Measurements from ENCODE around the gene MAP4K2.

Gene MAP4K2

GRCh38 chr11:64752175-64752970 lies 50.6 kb downstream of the MAP4K2 start:
- TF ChIP-seq CEBPB (IDR thresholded peaks at IDR 0.05) (no peak), ZBTB7A (IDR thresholded peaks at IDR 0.05; ENCODE audit: low read depth) (no peak), YY1 (IDR thresholded peaks at IDR 0.05; ENCODE audit: low read depth) (no peak), MAX (IDR thresholded peaks at IDR 0.05) (no peak), USF1 (IDR thresholded peaks at IDR 0.05) (no peak), TCF12 (IDR thresholded peaks at IDR 0.05; ENCODE audit: low read depth) (no peak), CREB1 (IDR thresholded peaks at IDR 0.05; ENCODE audit: low read depth) (no peak), RAD21 (IDR thresholded peaks at IDR 0.05; ENCODE audit: low read depth) (no peak), REST (IDR thresholded peaks at IDR 0.05; ENCODE audit: low read depth) (no peak), TAF1 (IDR thresholded peaks at IDR 0.05; ENCODE audit: low read depth) (no peak), EGR1 (IDR thresholded peaks at IDR 0.05) (no peak), TEAD4 (IDR thresholded peaks at IDR 0.05) (no peak), EP300 (IDR thresholded peaks at IDR 0.05; ENCODE audit: borderline replicate concordance) (no peak), FOXM1 (IDR thresholded peaks at IDR 0.05; ENCODE audit: borderline replicate concordance, low read depth) (no peak)

GRCh38 chr11:64751580-64751979 lies 51.4 kb downstream of the MAP4K2 start:
- TF ChIP-seq YY1 (IDR thresholded peaks at IDR 0.05; ENCODE audit: low read depth) (no peak), USF1 (IDR thresholded peaks at IDR 0.05) (no peak), TAF1 (IDR thresholded peaks at IDR 0.05; ENCODE audit: low read depth) (no peak)

GRCh38 chr11:64751136-64751535 lies 51.9 kb downstream of the MAP4K2 start:
- TF ChIP-seq USF1 (IDR thresholded peaks at IDR 0.05) (no peak), TCF12 (IDR thresholded peaks at IDR 0.05; ENCODE audit: low read depth) (no peak), TAF1 (IDR thresholded peaks at IDR 0.05; ENCODE audit: low read depth) (no peak)

GRCh38 chr11:64750361-64751054 lies 52.5 kb downstream of the MAP4K2 start:
- TF ChIP-seq CEBPB (IDR thresholded peaks at IDR 0.05) (no peak), RAD21 (IDR thresholded peaks at IDR 0.05; ENCODE audit: low read depth) (no peak), TAF1 (IDR thresholded peaks at IDR 0.05; ENCODE audit: low read depth) (no peak), NFIC (IDR thresholded peaks at IDR 0.05) (no peak), TEAD4 (IDR thresholded peaks at IDR 0.05) (no peak), YY1 (IDR thresholded peaks at IDR 0.05; ENCODE audit: low read depth) (no peak), MAX (IDR thresholded peaks at IDR 0.05) (no peak), CREB1 (IDR thresholded peaks at IDR 0.05; ENCODE audit: low read depth) (no peak)

GRCh38 chr11:64747961-64748665 lies 54.9 kb downstream of the MAP4K2 start:
- TF ChIP-seq ZBTB7A (IDR thresholded peaks at IDR 0.05; ENCODE audit: low read depth) (no peak), RAD21 (IDR thresholded peaks at IDR 0.05; ENCODE audit: low read depth) (no peak)

GRCh38 chr11:64746486-64746885 lies 56.5 kb downstream of the MAP4K2 start:
- TF ChIP-seq CREB1 (IDR thresholded peaks at IDR 0.05; ENCODE audit: low read depth) (no peak), USF1 (IDR thresholded peaks at IDR 0.05) (no peak), NFIC (IDR thresholded peaks at IDR 0.05) (no peak), FOXM1 (IDR thresholded peaks at IDR 0.05; ENCODE audit: borderline replicate concordance, low read depth) (no peak), ZBTB7A (IDR thresholded peaks at IDR 0.05; ENCODE audit: low read depth) (no peak), REST (IDR thresholded peaks at IDR 0.05; ENCODE audit: low read depth) (no peak), EGR1 (IDR thresholded peaks at IDR 0.05) (no peak), TCF12 (IDR thresholded peaks at IDR 0.05; ENCODE audit: low read depth) (no peak), MAX (IDR thresholded peaks at IDR 0.05) (no peak), EP300 (IDR thresholded peaks at IDR 0.05; ENCODE audit: borderline replicate concordance) (no peak), RAD21 (IDR thresholded peaks at IDR 0.05; ENCODE audit: low read depth) (no peak), TAF1 (IDR thresholded peaks at IDR 0.05; ENCODE audit: low read depth) (no peak), TEAD4 (IDR thresholded peaks at IDR 0.05) (no peak), YY1 (IDR thresholded peaks at IDR 0.05; ENCODE audit: low read depth) (no peak), CEBPB (IDR thresholded peaks at IDR 0.05) (no peak)
